Mesendoderm (in vitro differentiated cells): Measurements from ENCODE around the gene ZSWIM6.
A peak's percentile ranks its signal among the peaks of the same experiment; 100 is the strongest.

Source experiments
- DNase-seq: peaks from one replicate; pipeline ENCODE4 v3.0.0; 2013
- H2AK5ac ChIP-seq: 2 replicates; pipeline ENCODE4 v1.6.1; 2013; ENCODE audit warnings: low read length, inconsistent platforms
- H2BK120ac ChIP-seq: 2 replicates; pipeline ENCODE4 v1.6.1; 2013; ENCODE audit warnings: low read depth, mild to moderate bottlenecking, low read length, moderate library complexity, mixed read lengths
- H2BK15ac ChIP-seq: replicated peaks from 2 replicates; pipeline ENCODE4 v1.6.1; 2013; ENCODE audit warnings: low read depth, mild to moderate bottlenecking, moderate library complexity
- H2BK5ac ChIP-seq: 2 replicates; pipeline ENCODE4 v1.6.1; 2013; ENCODE audit warnings: low read length, inconsistent platforms
- H3K18ac ChIP-seq: 2 replicates; pipeline ENCODE4 v1.6.1; 2013; ENCODE audit warnings: mild to moderate bottlenecking, low read length, mixed read lengths
- H3K23ac ChIP-seq: one replicate; pipeline ENCODE4 v1.6.1; 2013; ENCODE audit warnings: low read length
- H3K27ac ChIP-seq: 2 replicates; pipeline ENCODE4 v1.5.1; 2013; ENCODE audit warnings: low read depth, mild to moderate bottlenecking, inconsistent platforms, low read length, moderate library complexity
- H3K27me3 ChIP-seq: 2 replicates; pipeline ENCODE4 v1.6.1; 2013; ENCODE audit warnings: low read length, control low read depth, mild to moderate bottlenecking, inconsistent platforms; ENCODE audit not compliant: insufficient read depth, poor library complexity
- H3K36me3 ChIP-seq: 2 replicates; pipeline ENCODE4 v1.6.1; 2013; ENCODE audit warnings: low read length, inconsistent platforms; ENCODE audit not compliant: control insufficient read depth, insufficient read depth
- H3K4ac ChIP-seq: one replicate; pipeline ENCODE4 v1.6.1; 2013; ENCODE audit warnings: low read depth, mild to moderate bottlenecking, low read length, moderate library complexity
- H3K4me1 ChIP-seq: 2 replicates; pipeline ENCODE4 v1.6.1; 2013; ENCODE audit warnings: low read depth, low read length, inconsistent platforms; ENCODE audit not compliant: control insufficient read depth
- H3K4me2 ChIP-seq: 2 replicates; pipeline ENCODE4 v1.6.1; 2013; ENCODE audit warnings: low read length
- H3K4me3 ChIP-seq: 2 replicates; pipeline ENCODE4 v1.5.1; 2013; ENCODE audit warnings: mild to moderate bottlenecking, low read length
- H3K56ac ChIP-seq: one replicate; pipeline ENCODE4 v1.6.1; 2013; ENCODE audit warnings: low read length
- H3K79me1 ChIP-seq: 2 replicates; pipeline ENCODE4 v1.6.1; 2013; ENCODE audit warnings: low read length, inconsistent platforms
- H3K79me2 ChIP-seq: 2 replicates; pipeline ENCODE4 v1.6.1; 2013; ENCODE audit warnings: mild to moderate bottlenecking, low read length; ENCODE audit not compliant: control insufficient read depth, insufficient read depth
- H3K9ac ChIP-seq: 2 replicates; pipeline ENCODE4 v1.6.1; 2013; ENCODE audit warnings: low read length, inconsistent platforms
- H4K5ac ChIP-seq: one replicate; pipeline ENCODE4 v1.6.1; 2013; ENCODE audit warnings: low read length
- H4K8ac ChIP-seq: one replicate; pipeline ENCODE4 v1.6.1; 2013; ENCODE audit warnings: low read depth, mild to moderate bottlenecking, control low read depth, low read length, moderate library complexity
- WGBS: extraction: QIAGEN DNeasy Blood & Tissue Kit; methylation state at CpG from one replicate; pipeline ENCODE4 v1.1.7; 2013; ENCODE audit warnings: low lambda C conversion rate, missing lambda C conversion rate; ENCODE audit not compliant: insufficient coverage; ENCODE audit errors: extremely low coverage; 5-methylcytosine and 5-hydroxymethylcytosine counted together

The ZSWIM6 gene

DNA sequence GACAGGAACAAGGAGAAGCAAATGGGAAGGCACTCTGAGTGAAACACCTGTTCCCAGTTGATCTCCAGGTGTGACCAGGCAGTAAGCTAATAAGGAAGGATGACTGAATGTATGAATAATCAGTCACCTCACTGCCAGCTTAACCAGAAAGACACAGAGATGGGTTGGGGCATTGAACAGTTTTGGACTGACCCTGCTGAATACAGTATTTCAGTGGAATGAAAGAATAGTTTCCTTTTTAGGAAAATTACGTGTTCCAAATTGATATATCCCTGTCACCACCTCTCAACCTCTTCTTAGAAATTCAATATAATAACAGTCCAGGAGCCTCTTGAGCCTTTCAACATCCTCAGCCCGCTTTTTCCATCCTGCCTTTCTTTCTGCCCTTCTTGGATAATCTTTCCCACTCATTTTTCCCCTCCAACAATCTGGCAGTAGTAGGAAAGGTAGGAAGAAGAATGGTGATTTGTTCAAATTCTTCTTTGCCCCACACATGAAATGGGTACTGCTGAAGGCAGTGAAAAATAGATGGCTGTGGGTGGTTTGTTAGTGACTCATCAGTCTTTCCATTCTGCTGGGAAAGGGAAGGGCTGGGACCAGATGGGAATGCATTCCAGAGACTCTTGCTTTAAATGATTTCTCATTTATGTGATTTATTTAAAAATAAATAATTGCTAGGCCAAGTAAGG is 117.9 kb downstream of the ZSWIM6 start:
- Histone ChIP-seq H3K18ac (no peak overlapping the region), H3K4ac (no peak overlapping the region), H3K9ac (no peak overlapping the region), H3K79me2 (peaks cover 8% of the 10 kb centered on the region), H2BK15ac (no peak overlapping the region), H3K4me3 (no peak overlapping the region), H4K8ac (no peak overlapping the region), H3K23ac (no peak overlapping the region), H4K5ac (no peak overlapping the region), H2BK120ac (no peak overlapping the region), H3K27ac (no peak overlapping the region), H3K79me1 (peaks cover 9% of the 10 kb centered on the region), H3K36me3 (no peaks in the 10 kb centered on the region), H2AK5ac (no peak overlapping the region), H3K27me3 (no peaks in the 10 kb centered on the region), H3K56ac (no peak overlapping the region), H2BK5ac (no peak overlapping the region), H3K4me2 (no peak overlapping the region), H3K4me1 (no peaks in the 10 kb centered on the region)
- no CpG with 5 or more reads among the region's 2 CpGs for WGBS
- peak; percentile 77 for DNase-seq

DNA sequence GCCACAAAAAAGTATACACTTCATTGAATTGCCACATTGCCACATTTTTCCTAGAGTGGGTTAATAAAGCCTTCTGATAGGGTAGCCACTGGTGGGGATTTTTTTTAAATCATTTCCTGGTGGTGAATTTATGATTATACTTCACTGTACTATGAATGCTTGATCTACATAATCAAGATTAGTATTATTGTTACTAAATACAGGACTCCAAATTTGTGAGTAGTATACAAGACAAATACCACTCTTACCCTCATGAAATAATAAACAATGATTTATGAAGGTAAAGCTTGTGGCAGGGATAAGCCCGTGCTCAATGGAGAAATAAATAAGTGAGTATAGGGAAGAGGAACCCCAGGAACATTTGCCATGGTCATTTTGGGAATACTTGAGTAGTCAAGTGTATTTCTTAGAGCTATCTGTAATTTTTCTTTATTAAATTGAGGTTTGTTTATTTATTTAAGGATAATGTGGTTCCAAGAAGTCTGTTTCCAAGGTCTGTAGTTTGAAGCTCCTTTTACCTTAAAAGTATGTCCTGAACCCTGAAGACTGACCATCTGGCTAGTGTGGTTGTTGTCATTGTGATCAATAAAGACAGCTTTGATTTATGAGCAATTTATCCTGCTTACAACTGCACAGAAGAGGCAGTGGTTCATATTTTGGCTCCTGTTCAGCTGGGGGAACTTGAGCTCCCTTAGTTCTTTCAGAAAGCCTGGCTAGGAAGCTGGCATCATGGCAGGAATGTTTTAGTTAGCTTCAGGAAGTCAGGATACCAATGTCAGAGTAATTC is 118.6 kb downstream of the ZSWIM6 start:
- no peaks in the 10 kb centered on the region for H3K36me3 ChIP-seq
- no peak overlapping the region for H3K27ac ChIP-seq
- peaks cover 9% of the 10 kb centered on the region for H3K79me1 ChIP-seq
- no peak overlapping the region for H3K4me2 ChIP-seq
- no peaks in the 10 kb centered on the region for H3K27me3 ChIP-seq
- no peak overlapping the region for H4K5ac ChIP-seq
- H3K9ac ChIP-seq = no peak overlapping the region
- no peak overlapping the region for H3K18ac ChIP-seq
- H2AK5ac ChIP-seq = no peak overlapping the region
- H3K4me1 ChIP-seq = peaks cover 4% of the 10 kb centered on the region
- peaks cover 10% of the 10 kb centered on the region for H3K79me2 ChIP-seq
- no peak overlapping the region for H3K56ac ChIP-seq
- no peak for DNase-seq
- no peak overlapping the region for H4K8ac ChIP-seq
- no peak overlapping the region for H2BK120ac ChIP-seq
- H2BK5ac ChIP-seq = no peak overlapping the region
- no CpG with 5 or more reads among the region's 1 CpG for WGBS
- H2BK15ac ChIP-seq = no peak overlapping the region
- H3K4me3 ChIP-seq = no peak overlapping the region
- no peak overlapping the region for H3K23ac ChIP-seq
- no peak overlapping the region for H3K4ac ChIP-seq

DNA sequence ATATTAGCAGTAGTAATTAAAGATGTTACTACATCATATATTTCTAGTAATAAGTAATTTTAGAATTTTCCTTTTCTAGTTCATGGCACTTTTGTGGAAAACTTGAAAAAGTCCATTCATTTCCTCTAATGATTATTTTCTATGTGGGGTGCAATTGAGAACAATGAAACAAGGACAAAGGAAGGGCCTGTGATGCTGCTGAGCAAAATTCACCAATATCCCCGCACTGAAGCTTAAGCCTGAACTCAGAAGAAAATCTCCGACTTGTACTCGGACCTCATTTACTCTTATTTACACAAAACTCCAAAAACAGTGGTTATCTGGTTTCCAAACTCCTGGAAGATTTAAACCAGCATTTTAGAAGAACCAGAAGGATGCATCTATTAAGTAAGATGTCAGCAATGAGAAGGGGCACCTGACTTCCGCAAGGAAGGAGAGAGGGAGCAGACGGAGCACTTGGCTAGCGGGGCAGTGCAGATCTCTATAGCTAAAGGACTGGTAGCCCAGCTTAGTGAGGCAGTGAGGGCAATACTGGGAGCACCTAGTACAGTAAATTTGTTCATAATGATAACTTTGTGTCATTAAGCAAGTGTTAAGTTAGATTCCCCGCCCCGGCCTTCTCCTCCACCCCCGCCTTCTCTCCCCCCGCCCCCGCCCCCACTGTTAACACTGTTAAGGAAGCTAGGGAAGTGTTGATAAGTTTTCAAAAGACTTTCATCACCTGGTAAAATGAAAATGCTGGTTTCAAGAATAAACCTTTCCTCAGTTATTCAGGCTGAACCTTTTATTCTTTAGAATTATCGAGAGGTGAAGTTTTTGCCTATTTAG is 123.3 kb downstream of the ZSWIM6 start:
- H3K79me1 ChIP-seq = peaks cover 2% of the 10 kb centered on the region
- H3K23ac ChIP-seq = no peak overlapping the region
- peaks cover 8% of the 10 kb centered on the region for H3K4me1 ChIP-seq
- no peak overlapping the region for H2BK5ac ChIP-seq
- no peak overlapping the region for H2BK15ac ChIP-seq
- H2AK5ac ChIP-seq = no peak overlapping the region
- no peak overlapping the region for H3K4me2 ChIP-seq
- H3K56ac ChIP-seq = no peak overlapping the region
- H3K4me3 ChIP-seq = no peak overlapping the region
- peak; percentile 53 for DNase-seq
- peaks cover 4% of the 10 kb centered on the region for H3K79me2 ChIP-seq
- peak overlapping the region; percentile 90 for H3K18ac ChIP-seq
- no peak overlapping the region for H4K8ac ChIP-seq
- H2BK120ac ChIP-seq = no peak overlapping the region
- no peak overlapping the region for H3K4ac ChIP-seq
- H4K5ac ChIP-seq = no peak overlapping the region
- H3K27me3 ChIP-seq = no peaks in the 10 kb centered on the region
- no CpG with 5 or more reads among the region's 12 CpGs for WGBS
- no peak overlapping the region for H3K27ac ChIP-seq
- no peak overlapping the region for H3K9ac ChIP-seq
- no peaks in the 10 kb centered on the region for H3K36me3 ChIP-seq

DNA sequence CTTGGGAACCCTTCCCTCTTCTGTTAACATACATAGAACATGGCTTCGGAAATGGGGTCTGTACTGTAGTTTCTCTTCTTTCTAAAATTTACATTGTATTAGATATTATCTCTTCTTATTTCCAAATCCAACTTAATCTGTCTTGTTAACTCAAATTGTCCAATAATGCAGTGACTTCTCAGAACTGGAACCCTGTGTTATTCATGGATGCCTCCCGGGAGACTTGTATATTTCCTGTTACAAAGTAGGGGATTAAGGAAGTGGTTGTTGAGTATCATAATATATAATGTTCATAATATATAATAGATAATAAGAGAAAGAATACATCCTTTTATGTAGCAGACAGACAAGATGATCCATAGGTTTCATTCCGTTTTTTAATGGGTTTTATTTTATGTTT is 128.4 kb downstream of the ZSWIM6 start:
- peaks cover 7% of the 10 kb centered on the region for H3K79me2 ChIP-seq
- no peak overlapping the region for H2BK15ac ChIP-seq
- no peaks in the 10 kb centered on the region for H3K27me3 ChIP-seq
- no peak overlapping the region for H3K4me2 ChIP-seq
- H2AK5ac ChIP-seq = no peak overlapping the region
- no peak overlapping the region for H2BK5ac ChIP-seq
- DNase-seq = no peak
- H3K79me1 ChIP-seq = peaks cover 9% of the 10 kb centered on the region
- no peak overlapping the region for H3K56ac ChIP-seq
- no peak overlapping the region for H3K23ac ChIP-seq
- H3K27ac ChIP-seq = no peak overlapping the region
- no peak overlapping the region for H4K5ac ChIP-seq
- H3K4me1 ChIP-seq = peaks cover 11% of the 10 kb centered on the region
- H4K8ac ChIP-seq = no peak overlapping the region
- H3K18ac ChIP-seq = no peak overlapping the region
- H2BK120ac ChIP-seq = no peak overlapping the region
- WGBS = no CpG with 5 or more reads among the region's 3 CpGs
- no peak overlapping the region for H3K9ac ChIP-seq
- H3K4ac ChIP-seq = no peak overlapping the region
- H3K36me3 ChIP-seq = no peaks in the 10 kb centered on the region
- H3K4me3 ChIP-seq = no peak overlapping the region

DNA sequence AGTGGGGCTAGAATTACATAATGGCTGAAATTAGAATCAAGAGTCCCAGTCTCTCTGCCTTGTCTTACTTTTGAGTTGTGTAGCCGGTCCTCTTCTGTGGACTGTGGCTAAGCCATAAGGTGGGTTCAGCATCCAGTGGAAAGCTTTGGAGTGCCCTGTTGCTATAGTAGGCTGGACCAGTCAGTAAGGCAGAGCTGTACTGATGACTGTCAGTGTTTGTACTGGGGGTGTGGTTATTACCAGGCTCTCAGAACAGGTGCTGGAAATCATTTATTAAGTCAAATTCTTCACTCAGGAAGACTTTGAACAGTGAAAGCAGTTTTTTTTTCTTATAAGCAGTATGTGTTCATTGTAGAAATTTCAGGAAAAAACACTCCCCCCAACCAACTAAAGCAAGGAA is 129.4 kb downstream of the ZSWIM6 start:
- no peak overlapping the region for H4K5ac ChIP-seq
- peaks cover 9% of the 10 kb centered on the region for H3K79me1 ChIP-seq
- H3K36me3 ChIP-seq = no peaks in the 10 kb centered on the region
- no peak overlapping the region for H2BK15ac ChIP-seq
- no peak overlapping the region for H3K9ac ChIP-seq
- no peak overlapping the region for H3K4me3 ChIP-seq
- peaks cover 9% of the 10 kb centered on the region for H3K4me1 ChIP-seq
- H3K56ac ChIP-seq = no peak overlapping the region
- H3K4ac ChIP-seq = no peak overlapping the region
- no peak overlapping the region for H2AK5ac ChIP-seq
- no peak overlapping the region for H4K8ac ChIP-seq
- H2BK120ac ChIP-seq = no peak overlapping the region
- no peak overlapping the region for H3K4me2 ChIP-seq
- H2BK5ac ChIP-seq = no peak overlapping the region
- no peak for DNase-seq
- H3K27me3 ChIP-seq = no peaks in the 10 kb centered on the region
- H3K27ac ChIP-seq = no peak overlapping the region
- no peak overlapping the region for H3K23ac ChIP-seq
- H3K18ac ChIP-seq = no peak overlapping the region
- no CpG with 5 or more reads among the region's 1 CpG for WGBS
- H3K79me2 ChIP-seq = peaks cover 6% of the 10 kb centered on the region
